Measurements from ENCODE around the gene PLXNA2.

PLXNA2 gene

DNA sequence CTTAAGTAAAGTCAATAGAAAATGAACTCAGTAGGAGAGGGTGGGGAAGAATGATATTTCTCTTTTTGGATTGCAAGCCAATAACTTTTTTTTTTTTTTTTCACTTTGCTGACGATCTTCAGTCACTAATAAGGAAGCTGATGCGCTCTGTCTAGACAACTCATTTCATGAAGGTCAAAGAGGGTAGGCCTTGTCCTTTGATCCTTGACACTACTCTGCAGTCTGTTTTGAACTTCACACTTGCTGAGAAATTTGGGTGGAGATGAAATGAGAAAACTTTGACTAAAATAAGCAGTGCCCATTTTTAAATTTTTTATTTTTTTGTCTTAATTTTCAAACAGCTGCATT is 20.9 kb upstream of the PLXNA2 start:
- TF ChIP-seq, protein P1, sequence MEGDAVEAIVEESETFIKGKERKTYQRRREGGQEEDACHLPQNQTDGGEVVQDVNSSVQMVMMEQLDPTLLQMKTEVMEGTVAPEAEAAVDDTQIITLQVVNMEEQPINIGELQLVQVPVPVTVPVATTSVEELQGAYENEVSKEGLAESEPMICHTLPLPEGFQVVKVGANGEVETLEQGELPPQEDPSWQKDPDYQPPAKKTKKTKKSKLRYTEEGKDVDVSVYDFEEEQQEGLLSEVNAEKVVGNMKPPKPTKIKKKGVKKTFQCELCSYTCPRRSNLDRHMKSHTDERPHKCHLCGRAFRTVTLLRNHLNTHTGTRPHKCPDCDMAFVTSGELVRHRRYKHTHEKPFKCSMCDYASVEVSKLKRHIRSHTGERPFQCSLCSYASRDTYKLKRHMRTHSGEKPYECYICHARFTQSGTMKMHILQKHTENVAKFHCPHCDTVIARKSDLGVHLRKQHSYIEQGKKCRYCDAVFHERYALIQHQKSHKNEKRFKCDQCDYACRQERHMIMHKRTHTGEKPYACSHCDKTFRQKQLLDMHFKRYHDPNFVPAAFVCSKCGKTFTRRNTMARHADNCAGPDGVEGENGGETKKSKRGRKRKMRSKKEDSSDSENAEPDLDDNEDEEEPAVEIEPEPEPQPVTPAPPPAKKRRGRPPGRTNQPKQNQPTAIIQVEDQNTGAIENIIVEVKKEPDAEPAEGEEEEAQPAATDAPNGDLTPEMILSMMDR (IDR thresholded peaks at IDR 0.05; ENCODE audit: low read depth, low read length), result no peak
- H3K4me3 ChIP-seq (ENCODE audit: low read depth, low read length), result no peak overlapping the region

DNA sequence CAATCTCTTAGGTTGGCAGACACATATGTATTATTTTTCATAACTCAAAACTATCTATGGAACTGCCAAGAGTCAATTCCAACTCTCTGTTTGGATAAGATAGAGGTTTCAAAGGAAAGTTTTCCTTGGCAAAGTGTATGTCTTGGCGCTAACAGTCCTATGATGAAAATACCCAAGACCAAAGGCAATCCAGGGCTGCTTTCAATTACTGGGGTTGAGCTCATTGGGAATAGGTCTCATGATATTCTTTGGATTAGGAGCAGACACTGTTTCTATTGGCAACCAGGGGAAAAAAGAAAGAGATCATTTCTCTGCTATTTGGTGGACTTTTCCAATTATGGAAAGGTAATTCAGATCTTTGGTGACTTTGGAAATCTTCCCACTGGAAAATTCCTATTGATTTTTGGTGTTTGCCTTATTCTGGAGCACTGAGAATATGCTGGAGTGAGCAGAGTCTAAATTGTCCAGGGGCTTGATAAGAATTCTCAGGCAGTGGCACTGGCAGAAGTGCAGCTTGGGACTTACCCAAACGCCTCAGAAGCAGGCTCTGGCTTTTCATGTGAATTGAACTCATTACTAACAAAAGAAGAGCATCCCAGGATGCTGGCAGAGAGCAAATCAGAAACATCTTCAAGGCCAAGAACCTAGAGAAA is 20.4 kb upstream of the PLXNA2 start:
- no peak overlapping the region for H3K4me3 ChIP-seq (ENCODE audit: low read depth, low read length)
- TF ChIP-seq, protein P1 (IDR thresholded peaks at IDR 0.05; ENCODE audit: low read depth, low read length), result no peak

- H3K4me3 ChIP-seq (ENCODE audit: low read depth, low read length), result no peak overlapping the region
- TF ChIP-seq, protein P1 (IDR thresholded peaks at IDR 0.05; ENCODE audit: low read depth, low read length), result no peak
Measured at GRCh38 chr1:208261874-208262273, 17.7 kb upstream of the PLXNA2 start.

DNA sequence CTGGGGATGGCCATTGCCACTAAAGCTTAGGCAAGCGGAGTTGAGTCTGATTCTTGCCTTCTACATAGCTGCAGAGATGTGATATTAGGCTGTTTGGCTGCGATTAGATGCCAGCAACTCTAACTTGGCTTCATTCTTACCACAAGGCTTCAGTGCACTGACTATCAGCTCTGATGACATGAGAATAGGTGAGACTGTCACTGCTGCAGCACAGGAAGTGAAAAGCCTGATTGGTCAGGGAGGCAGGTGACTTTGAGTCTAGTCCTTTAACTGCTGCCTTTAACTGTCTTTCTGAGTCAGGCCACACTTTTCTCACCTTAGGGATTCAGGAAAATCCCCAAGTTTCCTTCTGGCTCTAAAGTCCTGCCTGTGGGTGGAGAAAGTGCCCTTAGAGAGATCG is 14.1 kb upstream of the PLXNA2 start:
- TF ChIP-seq, protein P1 (IDR thresholded peaks at IDR 0.05; ENCODE audit: low read depth, low read length), result no peak

DNA sequence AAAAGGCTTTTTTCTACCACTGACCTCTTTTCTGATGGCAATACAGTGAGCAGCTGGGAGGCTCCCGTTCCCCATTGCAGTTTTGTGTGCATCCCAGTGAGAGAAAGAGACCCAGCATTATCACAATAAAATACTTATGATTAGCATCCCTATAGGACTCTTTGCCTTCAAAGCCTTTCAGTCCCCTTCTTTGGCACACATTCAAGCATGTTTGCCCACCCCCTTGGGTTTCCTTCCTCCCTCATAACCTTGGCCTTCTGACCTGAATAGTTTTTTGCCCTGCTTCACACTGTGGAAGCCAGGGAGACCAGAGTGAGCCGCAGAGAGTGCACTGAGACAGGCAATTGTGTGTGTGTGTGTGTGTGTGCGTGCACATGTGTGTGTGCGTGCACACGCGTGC is 13.2 kb upstream of the PLXNA2 start:
- H3K4me3 ChIP-seq (ENCODE audit: low read depth, low read length), result no peak overlapping the region
- TF ChIP-seq, protein P1 (IDR thresholded peaks at IDR 0.05; ENCODE audit: low read depth, low read length), result no peak

More for the DNA sequence above, 14.1 kb upstream of the PLXNA2 start:
- H3K4me3 ChIP-seq (ENCODE audit: low read depth, low read length), result no peak overlapping the region

GRCh38 chr1:208256556-208256955 is 12.4 kb upstream of the PLXNA2 start:
- TF ChIP-seq, protein P1 (IDR thresholded peaks at IDR 0.05; ENCODE audit: low read depth, low read length), result no peak
- no peak overlapping the region for H3K4me3 ChIP-seq (ENCODE audit: low read depth, low read length)

- TF ChIP-seq, protein P1 (IDR thresholded peaks at IDR 0.05; ENCODE audit: low read depth, low read length), result no peak
- H3K4me3 ChIP-seq (ENCODE audit: low read depth, low read length), result no peak overlapping the region
Measured at GRCh38 chr1:208256091-208256490, 11.9 kb upstream of the PLXNA2 start.

All from WI38 (cell line).